HEK293T (cell line): ENCODE measurements around the gene TNIK.

Experiments
- BHLHE40 ChIP-seq: fragments of 450-650 bp; IDR thresholded peaks from 2 replicates; pipeline ENCODE4 v1.6.1; 2016; ENCODE audit warnings: mild to moderate bottlenecking, moderate library complexity, borderline replicate concordance
- CTBP1 ChIP-seq: fragments of 450-650 bp; IDR thresholded peaks from 2 replicates; pipeline ENCODE4 v1.6.1; 2016; ENCODE audit warnings: borderline replicate concordance
- ELF4 ChIP-seq: fragments of 450-650 bp; IDR thresholded peaks from 2 replicates; pipeline ENCODE4 v1.6.1; 2017; ENCODE audit warnings: antibody characterized with exemption
- FOXK2 ChIP-seq: fragments of 450-650 bp; IDR thresholded peaks from 2 replicates; pipeline ENCODE4 v1.6.1; 2016; ENCODE audit warnings: mild to moderate bottlenecking
- FOXM1 ChIP-seq: fragments of 450-650 bp; IDR thresholded peaks from 2 replicates; pipeline ENCODE4 v1.6.1; 2017; ENCODE audit warnings: mild to moderate bottlenecking, borderline replicate concordance
- SP1 ChIP-seq: fragments of 450-650 bp; IDR thresholded peaks from 2 replicates; pipeline ENCODE4 v1.6.1; 2017
- SUZ12 ChIP-seq: fragments of 450-650 bp; IDR thresholded peaks from 2 replicates; pipeline ENCODE4 v1.6.1; 2016; ENCODE audit warnings: mild to moderate bottlenecking
- TARDBP ChIP-seq: fragments of 450-650 bp; IDR thresholded peaks from 2 replicates; pipeline ENCODE4 v1.6.1; 2016

GRCh38 chr3:171177553-171177952, 282.7 kb downstream of the TNIK start:
- TF ChIP-seq SUZ12 (no peak), ELF4 (no peak), FOXK2 (no peak), BHLHE40 (no peak), SP1 (no peak), FOXM1 (no peak), CTBP1 (no peak), TARDBP (no peak)
